ENCODE results near the gene ARHGEF19. TPM values are rescaled to one million over a fixed set of nuclear protein-coding genes. Genes with fewer than 3 reads are reported as not detected.

The ARHGEF19 gene
- total and polyA plus RNA-seq, 2 of the 13 experiments (the other 11 are each of a cell fraction or from before 2014, with no cell fraction given): 1.7 to 1.8 TPM

GRCh38 chr1:16191309-16191708 is 21.1 kb downstream of the ARHGEF19 start:
- TF ChIP-seq ZHX2 (IDR thresholded peaks at IDR 0.05; ENCODE audit: low read depth) (no peak), ZHX2 (CRISPR knock-in tag; IDR thresholded peaks at IDR 0.05; ENCODE audit: borderline replicate concordance) (no peak), ZNF713 (CRISPR knock-in tag; IDR thresholded peaks at IDR 0.05) (no peak), KDM5B (CRISPR knock-in tag; IDR thresholded peaks at IDR 0.05; ENCODE audit: borderline replicate concordance) (no peak), ZNF333 (CRISPR knock-in tag; IDR thresholded peaks at IDR 0.05; ENCODE audit: borderline replicate concordance) (no peak), ZNF775 (CRISPR knock-in tag; IDR thresholded peaks at IDR 0.05; ENCODE audit: borderline replicate concordance) (no peak)
- H3K4me3 ChIP-seq (replicated peaks in 1 of 3; ENCODE audit: insufficient read depth in 1 of 3, low read depth in 2 of 3, low read length in 3 of 3): no peak overlapping the region
- BruUV-seq (replicated peaks): no TSS peak
- no peaks in the 10 kb centered on the region for H4K20me1 ChIP-seq (ENCODE audit: insufficient read depth, low read length)
- peaks cover 39% of the 10 kb centered on the region for H3K4me1 ChIP-seq (ENCODE audit: insufficient read depth, low read length)
- no peak overlapping the region for H3K4me2 ChIP-seq (ENCODE audit: low read depth, low read length)
- WGBS (ENCODE audit: low lambda C conversion rate): no CpG with 5 or more reads among the region's 1 CpG
- peaks cover 2 to 5% of the 10 kb centered on the region in 2 experiments; a peak in 2 of 5 replicates for H3K27me3 ChIP-seq (ENCODE audit: control insufficient read depth in 1 of 2, insufficient read depth in 2 of 2, low read length in 2 of 2)
- intact Hi-C loops (cut with micrococcal nuclease; ENCODE audit: unreplicated experiment) (no loop called here), in situ Hi-C loops (cut with HindIII; ENCODE audit: extremely low pct_ligation_motif_present, low pct_unique_long_range_greater_than_20kb) (no loop called here)
- POLR2A ChIA-PET: interaction anchor here (0.6 kb wide), 1 partner anchor 74 kb away, joined by 3 read pairs; no protein-coding TSS in a partner anchor
- no peaks in the 10 kb centered on the region for H3K79me2 ChIP-seq (ENCODE audit: insufficient read depth, low read length)
- no peak for ATAC-seq
- no peaks in the 10 kb centered on the region for H3K9me3 ChIP-seq (ENCODE audit: low read length)
- CTCF ChIA-PET (ENCODE audit: low intra/inter-chr PET ratio, low total read pairs): no interaction called here
- DNase-seq (ENCODE audit: low spot score): no peak
- H2AFZ ChIP-seq (ENCODE audit: low read length): no peak overlapping the region
- FAIRE-seq: no peak
- no peak overlapping the region for H3K9ac ChIP-seq (ENCODE audit: insufficient read depth, low read depth, low read length)
- H3K36me3 ChIP-seq (replicated peaks in 1 of 2; ENCODE audit: control insufficient read depth in 1 of 2, insufficient read depth in 2 of 2, low read length in 2 of 2): no peaks in the 10 kb centered on the region
- H3K27ac ChIP-seq (ENCODE audit: extremely low read length, insufficient read depth, low read length): no peak overlapping the region

Data from HepG2 (cell line).